Inferior parietal cortex (tissue), 1 donor: ENCODE measurements around the gene SLX9.
"Not testable (repeated sequence)": the region's sequence is repeated elsewhere in the genome, so short reads cannot be mapped to it uniquely, and the experiment has no call there.

Source experiments
- DNase-seq: peaks from one replicate; pipeline ENCODE4 v3.0.0-alpha.2; 2016; ENCODE audit errors: extremely low spot score

The SLX9 gene

DNA sequence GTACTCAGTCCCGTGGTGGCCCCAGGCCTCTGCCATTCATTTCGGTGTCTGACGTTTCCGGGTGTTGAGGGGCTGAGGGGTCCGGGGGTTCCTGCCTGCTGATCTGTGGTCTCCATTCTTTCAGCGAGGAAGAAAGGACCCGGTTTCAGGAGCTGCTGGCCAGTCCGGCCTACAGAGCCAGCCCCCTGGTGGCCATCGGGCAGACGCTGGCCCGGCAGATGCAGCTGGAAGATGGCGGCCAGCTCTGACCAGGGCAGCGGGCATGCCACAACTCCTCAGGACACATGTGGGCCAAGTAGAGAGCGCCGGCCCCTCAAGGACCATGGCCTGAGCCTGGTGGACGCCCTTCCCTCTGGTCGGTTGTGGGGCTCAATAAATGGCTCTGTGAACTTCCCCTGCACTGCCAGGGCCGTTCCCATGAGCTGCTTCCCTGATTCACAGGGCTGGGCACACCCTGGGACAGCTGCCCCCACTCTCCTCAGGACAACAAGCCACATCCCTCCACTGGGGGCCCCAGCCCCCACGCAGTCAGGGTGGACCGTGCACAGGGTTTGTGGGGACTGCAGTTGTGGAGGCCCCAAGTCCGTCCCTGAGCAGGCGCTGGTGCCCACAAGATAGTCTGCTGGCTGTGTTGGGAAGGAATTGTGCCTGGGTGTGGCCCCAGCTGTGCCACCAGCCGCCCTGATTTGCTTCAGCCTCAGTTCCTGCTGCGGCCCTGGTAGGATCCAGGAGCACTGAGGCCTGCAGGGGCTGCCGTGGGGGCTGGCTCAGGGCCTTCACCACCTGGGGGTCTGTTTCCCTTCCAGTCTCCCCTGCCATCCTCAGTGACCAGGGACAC, 36.9 kb downstream of the SLX9 start:
- DNase-seq = not testable (repeated sequence)

DNA sequence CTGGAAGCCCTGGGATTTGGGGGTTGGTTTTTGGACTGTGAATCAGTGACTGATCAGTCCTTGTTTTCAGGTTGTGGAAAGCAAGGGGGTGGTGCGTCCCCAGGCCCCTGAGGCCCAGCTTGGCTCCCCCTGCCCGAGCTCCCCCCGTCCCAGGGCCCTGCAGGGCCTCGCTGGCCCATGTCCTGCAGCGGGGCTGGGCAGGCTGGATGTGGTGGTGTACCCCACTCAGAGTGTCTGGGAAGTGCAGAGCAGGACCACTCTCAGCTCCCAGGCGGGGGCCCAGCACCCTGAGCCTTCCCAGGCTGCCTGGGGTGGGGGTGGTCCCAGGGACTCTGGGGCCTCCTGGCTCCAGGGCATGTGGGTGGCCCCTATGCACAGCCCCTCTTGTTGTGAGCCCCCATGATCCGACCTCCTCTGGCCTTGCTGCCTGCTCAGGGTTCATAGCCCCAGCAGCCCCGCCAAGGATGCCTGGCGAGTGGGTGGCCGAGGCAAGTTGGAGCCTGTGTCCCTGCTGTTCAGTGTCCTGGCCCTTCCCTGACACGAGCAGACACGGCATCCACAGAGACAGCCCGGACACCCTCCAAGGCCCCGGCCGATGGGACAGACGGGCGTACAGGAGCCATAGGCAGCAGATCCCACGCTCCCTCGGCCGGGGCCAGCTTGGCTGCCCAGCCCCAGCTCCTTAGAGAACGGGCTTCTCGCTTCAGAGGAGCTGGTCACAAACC, 37.9 kb downstream of the SLX9 start:
- no peak for DNase-seq

DNA sequence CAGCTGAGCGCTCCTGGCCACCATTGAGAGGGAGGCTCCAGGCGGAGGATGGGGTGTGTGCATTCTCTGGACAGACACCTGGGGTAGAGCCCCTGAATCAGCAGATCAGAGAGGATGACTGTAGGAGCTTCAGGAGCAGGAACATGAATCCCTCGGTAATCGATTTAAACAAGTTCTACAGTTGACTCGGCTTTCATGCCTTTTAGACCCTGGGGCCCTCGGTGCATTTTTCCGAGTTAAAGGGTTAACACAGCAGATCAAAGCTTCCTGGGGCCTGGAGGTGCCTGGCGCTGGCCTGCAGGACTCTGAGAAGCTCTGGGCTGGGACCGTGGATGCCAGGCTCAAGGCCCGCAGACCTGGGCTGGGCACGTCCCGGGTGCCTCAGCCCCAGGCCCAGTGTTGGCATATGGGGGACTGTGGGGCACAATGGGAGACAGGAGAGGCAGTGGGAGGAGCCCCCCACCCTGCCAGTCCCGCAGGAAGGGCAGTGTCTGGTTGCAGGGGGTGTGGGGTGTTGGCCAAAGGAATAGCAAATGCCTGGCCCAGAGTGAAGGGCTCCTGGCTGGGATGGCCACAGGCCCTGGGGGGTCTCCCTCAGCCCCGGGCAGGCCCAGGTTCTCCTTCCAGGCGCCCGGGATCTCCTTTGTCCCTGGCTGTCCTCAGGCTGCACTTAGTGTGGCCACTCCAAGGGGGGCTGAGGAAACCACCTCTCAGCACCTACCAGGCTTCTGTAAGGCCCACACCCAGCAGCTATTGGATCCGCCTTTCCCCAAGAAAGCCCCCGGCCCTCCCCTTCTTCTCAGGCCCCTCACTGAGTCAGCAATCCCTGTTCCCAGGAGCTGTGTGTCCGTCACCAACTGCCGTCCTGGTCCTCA, 40.1 kb downstream of the SLX9 start:
- no peak for DNase-seq

DNA sequence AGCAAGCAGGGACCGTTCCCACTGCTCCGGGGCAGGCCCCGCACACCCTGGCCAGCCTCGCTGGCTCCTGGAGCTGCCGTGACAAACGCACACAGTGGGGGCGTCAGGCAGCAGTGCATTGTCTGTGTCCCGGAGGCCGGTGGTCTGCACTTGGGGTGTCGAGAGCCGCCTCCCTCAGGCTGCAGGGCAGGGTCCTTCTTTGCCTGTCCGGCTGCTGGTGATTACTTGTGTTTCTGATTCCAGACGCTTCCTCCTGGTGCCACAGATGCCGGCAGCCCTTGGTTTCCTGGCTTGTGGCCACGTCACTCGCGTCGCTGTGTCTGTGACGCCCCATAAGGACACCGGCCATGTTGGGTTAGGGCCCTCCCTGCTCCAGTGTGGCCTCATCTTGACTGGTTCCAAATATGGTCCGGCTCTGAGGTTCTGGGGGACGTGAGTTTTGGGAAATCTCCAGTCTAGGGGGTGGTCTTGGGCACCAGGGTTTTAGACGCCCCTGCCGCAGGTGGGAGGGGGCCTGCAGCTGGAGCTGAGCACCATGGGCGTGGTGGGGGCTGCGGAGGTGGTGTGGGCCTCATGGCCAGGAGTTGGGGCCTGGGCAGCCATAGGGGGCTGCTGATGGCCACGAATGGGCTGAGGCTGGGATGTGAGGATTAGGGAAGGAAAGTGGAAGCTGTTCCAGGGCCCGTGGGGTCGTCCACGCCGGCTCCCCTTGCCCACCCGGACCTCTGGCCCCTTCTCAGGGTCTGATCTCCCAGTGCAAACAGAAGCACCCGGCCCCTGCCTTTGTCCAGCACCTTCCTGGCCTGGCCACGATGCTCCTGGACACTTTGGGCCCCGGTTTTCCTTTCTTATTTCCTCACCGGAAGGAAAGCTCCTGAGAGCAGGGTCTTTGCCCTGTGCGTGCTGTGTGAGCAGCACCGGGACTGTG, 41.0 kb downstream of the SLX9 start:
- DNase-seq = no peak

DNA sequence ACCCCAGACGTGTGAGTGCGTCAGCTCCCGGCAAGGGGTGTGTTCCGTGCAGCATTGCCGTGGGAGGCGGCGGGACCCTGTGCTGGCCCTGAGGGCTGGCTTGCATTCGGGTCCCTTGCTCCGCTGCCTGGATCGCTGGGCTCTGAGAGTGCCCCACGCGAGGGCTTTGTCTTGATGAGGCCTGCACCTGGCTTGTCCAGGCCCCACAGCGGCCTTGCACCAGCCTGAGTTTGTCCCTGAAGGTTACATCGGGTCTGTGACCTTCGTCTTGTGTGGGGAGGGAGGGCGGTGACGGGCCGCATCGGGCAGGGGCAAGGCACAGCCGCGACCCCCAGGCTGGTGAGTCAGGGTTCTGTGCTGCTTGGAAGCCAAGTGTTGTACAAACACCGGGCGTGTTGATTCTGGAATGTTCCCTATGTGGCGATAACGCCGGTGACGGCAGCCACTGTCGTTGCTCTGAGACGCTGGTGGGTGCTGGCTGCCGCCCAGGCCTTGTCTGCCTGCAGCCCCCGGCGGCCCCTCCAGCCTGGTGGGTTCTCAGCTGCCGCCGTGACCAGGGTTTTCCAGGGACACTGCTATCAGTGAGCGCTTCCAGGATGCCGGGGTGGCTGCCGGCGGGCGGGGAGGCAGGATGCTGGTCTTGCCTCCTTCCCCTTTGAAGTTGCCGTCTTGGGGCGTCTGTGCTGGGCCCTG, 42.9 kb downstream of the SLX9 start:
- DNase-seq = no peak

DNA sequence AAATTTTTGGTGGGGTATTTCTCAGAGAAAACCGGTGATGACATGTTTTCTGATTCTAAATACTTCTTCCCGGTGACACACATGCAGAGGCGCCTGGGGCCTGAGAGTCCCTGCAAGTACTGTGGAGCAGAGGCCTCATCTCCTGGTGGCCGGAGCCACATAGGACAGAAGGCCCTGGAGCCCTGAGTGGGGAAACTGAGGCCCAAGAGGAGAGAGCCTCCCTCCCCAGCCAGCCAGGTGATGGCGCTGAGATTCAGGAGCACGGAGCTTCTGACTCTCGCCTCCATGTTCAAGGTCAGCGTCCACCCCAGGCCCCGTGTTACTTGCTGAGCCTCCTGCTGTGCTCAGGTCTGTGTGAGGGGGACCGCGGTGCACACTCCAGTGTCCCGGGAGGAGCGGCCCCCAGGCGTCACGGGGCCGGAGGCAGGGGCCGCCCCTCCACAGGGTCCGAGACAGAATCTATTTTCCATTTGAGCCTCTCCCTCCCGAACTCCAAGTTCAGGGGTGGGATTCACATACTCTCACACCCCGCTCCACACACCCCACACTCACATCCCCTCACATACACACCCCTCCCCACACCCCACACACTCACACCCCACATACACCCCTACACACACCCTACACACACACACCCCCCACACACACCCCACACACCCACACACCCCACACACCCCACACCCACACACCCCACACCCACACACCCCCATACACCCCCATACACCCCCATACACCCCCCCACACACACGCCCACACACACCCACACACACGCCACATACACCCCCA, 43.8 kb downstream of the SLX9 start:
- no peak for DNase-seq

DNA sequence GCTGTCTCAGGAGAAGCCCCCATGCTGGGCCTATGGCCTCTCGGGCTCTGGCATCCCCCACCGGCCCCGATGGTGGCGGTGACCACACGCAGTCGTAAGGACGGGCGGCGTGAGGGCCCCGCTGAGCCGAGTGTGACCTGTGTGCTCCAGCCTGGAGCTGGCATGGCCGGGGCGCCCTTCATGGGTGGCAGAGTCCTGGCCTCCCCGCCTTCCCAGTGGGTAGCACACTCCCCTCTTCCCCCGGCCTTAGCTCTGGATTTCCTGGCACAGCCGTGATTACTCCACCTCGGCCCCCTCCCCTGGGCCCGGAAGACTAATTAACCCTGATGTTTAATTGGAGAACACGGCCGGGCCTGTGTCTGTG, 44.6 kb downstream of the SLX9 start:
- no peak for DNase-seq

DNA sequence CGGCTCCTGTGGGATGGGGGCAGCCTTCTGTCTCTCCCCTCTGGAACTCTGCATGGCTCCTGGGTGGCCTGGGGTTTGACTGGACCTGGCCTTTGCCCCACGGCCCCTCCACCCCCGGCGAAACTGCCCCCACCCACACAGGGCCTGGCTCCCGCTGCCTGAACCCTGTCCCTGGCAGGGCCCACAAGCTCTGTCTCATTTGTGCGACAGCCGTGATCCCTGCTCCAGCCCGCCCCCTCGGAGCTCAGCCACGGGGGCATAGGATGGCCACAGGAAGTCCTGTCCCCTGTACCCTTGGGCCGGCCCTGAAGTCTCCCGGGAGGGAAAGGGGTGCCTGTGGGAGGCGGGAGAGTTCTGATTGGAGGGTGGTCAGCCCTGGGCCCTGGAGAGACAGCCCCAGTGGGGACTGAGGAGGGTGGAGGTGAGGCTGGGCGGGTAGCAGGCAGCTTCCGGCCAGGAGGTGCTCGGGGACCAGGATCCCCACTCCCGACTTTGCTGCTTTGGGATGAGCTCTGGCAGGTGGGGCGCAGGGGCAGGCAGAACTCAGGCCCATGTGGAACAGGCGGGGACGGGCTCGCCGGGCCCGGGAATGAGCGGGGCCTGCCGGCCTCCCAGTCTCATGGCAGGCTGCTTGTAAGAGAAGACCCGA, 45.1 kb downstream of the SLX9 start:
- DNase-seq = no peak

DNA sequence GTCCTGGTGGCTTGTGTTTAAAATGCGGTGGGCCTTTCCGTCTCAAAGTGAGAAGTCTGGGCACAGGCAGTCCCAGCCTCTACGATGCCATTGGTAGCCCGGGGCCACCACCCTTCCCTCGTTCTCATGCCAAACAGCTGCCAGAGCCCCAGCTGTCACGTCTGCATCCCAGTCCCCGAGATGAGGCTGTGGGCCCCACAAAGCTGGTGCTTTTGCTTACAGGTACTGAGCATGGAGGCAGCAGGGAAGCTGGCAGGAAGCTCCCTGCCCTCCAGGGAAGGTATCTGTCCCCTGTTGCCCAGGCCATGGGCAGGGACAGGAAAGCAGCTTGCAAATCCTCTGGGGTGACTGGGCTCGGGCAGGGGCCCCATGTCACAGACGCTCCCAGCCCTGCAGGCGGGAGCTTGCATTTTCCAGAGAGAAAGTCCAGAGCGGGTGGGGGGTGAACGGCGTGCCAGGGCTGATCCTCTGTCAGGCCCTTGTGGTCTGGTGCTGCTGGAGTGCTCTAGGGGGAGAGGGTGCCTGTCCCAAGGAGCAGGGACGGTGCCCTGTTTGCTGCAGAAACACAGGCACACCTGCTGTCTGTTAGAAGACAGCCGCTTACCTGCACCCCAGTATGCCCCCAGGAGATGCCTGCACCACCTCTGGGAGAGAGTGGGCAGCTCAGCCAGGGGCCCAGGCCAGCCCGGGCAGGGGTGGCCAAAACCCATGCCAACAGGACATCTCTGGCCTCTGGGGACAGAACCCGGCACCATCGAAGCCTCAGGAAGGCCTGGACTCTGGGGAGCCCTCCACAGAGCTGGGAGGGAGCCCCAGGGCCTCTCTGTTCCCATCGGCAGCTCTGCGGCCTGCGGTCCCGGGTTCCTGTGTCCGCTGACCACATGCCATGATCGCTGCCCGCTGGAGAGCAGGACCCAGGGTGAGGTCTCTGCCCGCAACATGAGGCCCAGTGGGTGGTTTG, 45.9 kb downstream of the SLX9 start:
- no peak for DNase-seq

DNA sequence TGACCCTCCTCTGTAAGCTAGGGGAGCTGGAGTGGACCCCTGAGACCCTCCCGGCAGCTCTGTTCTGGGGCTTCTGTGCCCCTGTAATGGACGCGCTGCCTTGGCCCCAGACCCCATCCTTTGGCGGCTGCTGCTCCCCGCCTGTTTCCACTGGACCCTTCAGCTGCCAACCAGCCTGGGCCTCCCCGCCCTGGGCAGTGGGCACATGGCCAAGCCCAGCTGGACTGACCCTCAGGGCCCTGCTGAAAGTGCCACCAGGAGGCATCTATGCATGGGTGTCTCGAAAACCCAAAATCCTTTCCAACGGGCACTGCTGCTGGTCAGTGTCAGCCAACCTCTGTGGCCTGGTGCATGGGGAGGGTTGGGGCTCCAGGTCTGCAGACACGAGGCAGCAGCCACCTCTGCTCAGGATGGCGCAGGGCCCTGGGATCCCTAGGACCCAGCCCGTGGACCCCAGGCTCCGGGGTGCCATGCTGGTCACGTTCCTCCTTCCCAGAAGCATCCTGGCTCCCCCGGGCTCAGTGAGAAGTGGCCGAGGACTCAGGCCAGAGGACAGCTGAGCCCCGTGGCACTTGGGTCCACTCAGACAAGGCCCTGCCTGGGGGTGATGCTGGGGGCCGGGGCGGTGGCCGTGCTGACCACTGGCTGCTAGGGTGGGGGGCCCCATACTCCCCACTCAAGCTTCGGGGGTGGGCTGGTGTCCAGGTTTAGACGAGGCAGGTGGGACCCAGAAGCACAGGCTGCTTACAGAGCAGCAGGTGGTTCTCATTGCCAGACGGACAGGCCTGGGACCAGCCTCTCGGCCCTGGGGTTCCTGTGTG, 46.9 kb downstream of the SLX9 start:
- DNase-seq = no peak

DNA sequence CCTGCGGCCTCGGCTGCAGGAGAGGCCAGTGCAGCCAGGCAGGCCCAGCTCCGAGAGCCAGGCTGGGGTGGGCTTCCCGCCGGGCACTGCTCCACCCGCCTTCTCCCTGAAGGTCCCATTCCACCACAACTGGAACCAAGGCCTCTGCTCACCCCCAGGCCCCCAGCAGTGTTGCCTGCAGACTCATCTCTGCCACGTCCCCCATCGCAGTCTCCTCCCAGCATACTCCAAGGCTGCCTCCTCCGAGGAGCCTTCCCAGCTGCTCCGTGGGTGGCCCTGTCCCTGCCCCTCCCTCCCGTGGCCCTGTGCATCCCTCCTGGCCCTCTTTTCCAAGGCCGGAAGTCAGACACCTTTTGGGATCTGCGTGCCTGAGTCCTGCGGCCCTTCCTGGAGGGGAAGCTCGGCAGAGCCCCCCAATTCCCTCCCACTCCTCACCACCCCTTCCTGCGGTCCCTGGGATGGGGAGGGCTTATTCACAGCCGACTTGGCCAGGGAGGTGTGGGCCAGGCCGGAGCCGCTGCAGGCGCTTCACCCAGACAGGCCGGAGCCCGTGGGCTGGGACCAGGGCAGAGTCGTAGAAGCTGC, 47.6 kb downstream of the SLX9 start:
- no peak for DNase-seq

DNA sequence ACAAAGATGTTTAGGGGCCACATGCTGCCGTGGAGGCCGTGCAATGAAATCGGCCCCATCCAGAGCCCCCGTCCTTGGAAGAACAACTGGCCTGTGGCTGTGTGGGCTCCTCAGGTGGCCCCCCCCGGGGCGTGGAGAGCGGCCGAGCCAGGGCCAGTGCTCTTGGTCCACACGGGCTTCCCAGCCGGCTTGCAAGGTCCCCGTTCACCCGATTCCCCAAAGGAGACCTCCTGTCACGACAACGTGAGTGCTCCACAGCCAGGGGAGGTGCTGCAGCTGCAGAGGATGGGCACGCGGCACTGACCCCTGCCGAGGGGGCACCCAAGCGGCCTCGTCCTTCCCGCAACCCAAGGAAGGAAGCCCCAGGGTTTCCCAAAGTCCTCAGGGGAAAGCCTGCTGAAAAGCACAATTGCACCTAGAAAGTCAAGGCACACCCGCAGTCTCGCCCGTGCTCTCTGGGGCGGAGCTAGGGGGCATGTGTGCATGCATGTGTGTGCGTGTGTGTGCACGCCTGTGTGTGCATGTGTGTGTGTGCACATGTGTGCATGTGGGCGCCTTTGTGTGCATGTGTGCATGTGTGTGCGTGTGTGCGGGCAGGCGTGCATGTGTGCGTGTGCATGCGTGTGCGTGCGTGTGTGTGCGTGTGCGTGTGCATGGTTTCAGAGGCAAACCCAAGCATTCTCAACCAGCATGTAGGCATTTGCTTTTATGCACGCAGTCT, 48.2 kb downstream of the SLX9 start:
- no peak for DNase-seq

DNA sequence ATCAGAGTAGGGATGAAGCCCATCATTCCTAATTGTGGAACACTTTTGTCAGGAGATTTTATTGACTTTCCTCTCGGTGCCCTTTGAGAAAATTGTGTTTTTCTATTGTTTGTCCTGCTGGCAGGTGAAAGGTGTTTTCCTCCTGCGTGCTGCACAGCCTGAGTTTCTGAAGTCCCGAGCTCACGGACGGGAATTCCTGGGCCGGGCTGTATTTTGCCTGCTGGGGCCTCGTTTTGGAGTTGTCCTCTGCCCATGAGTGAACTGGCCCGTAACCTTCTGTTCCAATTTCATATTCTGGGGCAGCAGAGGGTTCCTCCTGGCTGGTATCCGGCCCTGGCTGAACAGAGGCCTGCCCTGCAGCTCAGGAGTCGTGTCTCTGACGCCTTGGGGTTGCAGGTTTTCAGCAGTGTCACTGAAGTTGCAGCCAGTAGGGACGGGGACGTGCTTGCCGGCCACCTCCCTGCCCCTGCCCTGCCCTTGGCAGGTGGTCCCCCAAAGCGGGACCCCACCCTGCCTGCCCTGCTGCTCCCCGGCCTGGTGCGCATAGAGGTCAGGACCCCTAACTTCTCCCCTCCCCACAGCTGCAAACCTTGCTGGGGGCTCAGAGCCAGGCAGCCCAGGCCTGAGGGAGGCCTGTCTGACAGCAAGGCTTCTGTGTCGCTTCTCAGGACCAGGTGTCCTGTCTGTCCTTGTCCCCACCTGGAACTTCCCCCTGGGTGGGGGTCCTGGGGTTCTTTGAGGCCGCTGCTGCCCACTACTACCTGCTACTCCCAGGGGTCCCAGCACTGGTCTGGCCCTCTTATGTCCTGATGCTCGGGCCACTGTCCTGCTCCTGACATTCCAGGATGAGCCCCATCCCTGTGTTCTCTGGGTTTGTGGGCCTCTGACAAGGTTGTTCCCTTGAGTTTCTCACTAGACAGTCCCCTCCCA, 49.0 kb downstream of the SLX9 start:
- DNase-seq = no peak

DNA sequence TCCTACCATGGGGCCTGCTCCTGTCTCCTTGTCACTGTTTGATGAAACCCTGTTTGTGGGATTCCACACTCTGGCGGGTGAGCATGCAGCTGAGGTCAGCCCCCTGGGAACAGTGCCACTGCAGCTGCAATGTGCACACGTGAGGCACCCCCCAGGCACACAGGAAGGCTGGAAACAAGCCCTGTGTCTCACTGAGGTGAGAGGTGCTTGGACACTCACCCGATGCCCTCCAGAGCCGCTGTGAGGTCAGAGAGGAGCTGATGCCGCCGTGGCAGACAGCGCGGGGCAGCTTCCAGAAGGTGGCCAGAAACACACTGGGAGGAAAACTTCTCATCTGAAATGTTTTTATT, 49.7 kb downstream of the SLX9 start:
- no peak for DNase-seq
